ENCODE measurements around the gene FGF4.

- TF ChIP-seq CTCF (IDR thresholded peaks at IDR 0.05) (no peak), POLR2A (IDR thresholded peaks at IDR 0.05) (no peak)
Measured at GRCh38 chr11:69765498-69765995, 9.6 kb downstream of the FGF4 start.

Data from body of pancreas (tissue), 4 donors.